Keratinocyte (primary cell): ENCODE measurements around the gene ACADM.

Source experiments
- CTCF ChIP-seq, 3 experiments: IDR thresholded peaks in 1 of 3; conservative IDR thresholded peaks in 1 of 3; optimal IDR thresholded peaks in 1 of 3; 2 replicates in 2 of 3; 3 replicates in 1 of 3; pipeline versions ENCODE3 to v1.5.1; 2011; ENCODE audit warnings: low read length in 3 of 3, mild to moderate bottlenecking in 3 of 3, moderate library complexity in 2 of 3, control low read depth in 1 of 3, inconsistent platforms in 1 of 3; ENCODE audit not compliant: insufficient read depth in 2 of 3; ENCODE audit errors: extremely low read depth in 1 of 3
- EZH2 ChIP-seq: IDR thresholded peaks from one replicate; pipeline ENCODE4 v1.6.1; 2012; ENCODE audit warnings: inconsistent platforms, mild to moderate bottlenecking, low read length, moderate library complexity

GRCh38 chr1:75711846-75712245, 12.7 kb upstream of the ACADM start:
- TF ChIP-seq CTCF (optimal IDR thresholded peaks at IDR 0.05 in 1 of 3, IDR thresholded peaks at IDR 0.05 in 1 of 3, conservative IDR thresholded peaks at IDR 0.05 in 1 of 3; ENCODE audit: extremely low read depth in 1 of 3, insufficient read depth in 2 of 3, low read length in 3 of 3) (no peak), EZH2 (no peak)
